Activated naive CD4-positive, alpha-beta T cell treated with anti-CD3 and anti-CD28 coated beads, Interleukin-2, amount 10 ng/mL, durations not matched to agents 7 days and 5 days (primary cell): Measurements from ENCODE around the gene AMZ1.

Experiments used
- CTCF ChIA-PET: fragments of 350-600 bp; sonication (Branson Sonifier 250); formaldehyde crosslinking; loops from one replicate; lab custom pipeline; 2021; ENCODE audit warnings: antibody characterized with exemption; lab: Charles Lee
- DNase-seq: peaks from one replicate; pipeline ENCODE4 v3.0.0-alpha.2; 2020
- H3K27ac Mint-ChIP-seq: one replicate; pipeline ENCODE4 v1.8.0; 2021; ENCODE audit warnings: mild to moderate bottlenecking, moderate library complexity, mixed read lengths
- H3K27me3 Mint-ChIP-seq: one replicate; pipeline ENCODE4 v1.8.0; 2021; ENCODE audit warnings: mild to moderate bottlenecking, mixed read lengths
- H3K36me3 Mint-ChIP-seq: one replicate; pipeline ENCODE4 v1.8.0; 2021; ENCODE audit warnings: mixed read lengths
- H3K4me1 Mint-ChIP-seq: one replicate; pipeline ENCODE4 v1.8.0; 2021; ENCODE audit warnings: mixed read lengths
- H3K4me3 Mint-ChIP-seq: one replicate; pipeline ENCODE4 v1.8.0; 2021; ENCODE audit warnings: mild to moderate bottlenecking, moderate library complexity, mixed read lengths
- H3K9me3 Mint-ChIP-seq: one replicate; pipeline ENCODE4 v1.8.0; 2021; ENCODE audit warnings: mixed read lengths

The AMZ1 gene

GRCh38 chr7:2699289-2699620 lies 11.3 kb downstream of the AMZ1 start:
- Mint-ChIP-seq H3K9me3 (no peaks in the 10 kb centered on the region), H3K27ac (peak overlapping the region; percentile 87), H3K4me1 (peaks cover 35% of the 10 kb centered on the region), H3K36me3 (no peaks in the 10 kb centered on the region), H3K27me3 (peaks cover 62% of the 10 kb centered on the region), H3K4me3 (peak overlapping the region; percentile 57)
- DNase-seq: no peak
- CTCF ChIA-PET: interaction anchor here (0.8 to 6.2 kb wide), 7 partner anchors 11 to 28 kb away, joined by 3 to 89 read pairs (median 7); no protein-coding TSS in a partner anchor

DNA sequence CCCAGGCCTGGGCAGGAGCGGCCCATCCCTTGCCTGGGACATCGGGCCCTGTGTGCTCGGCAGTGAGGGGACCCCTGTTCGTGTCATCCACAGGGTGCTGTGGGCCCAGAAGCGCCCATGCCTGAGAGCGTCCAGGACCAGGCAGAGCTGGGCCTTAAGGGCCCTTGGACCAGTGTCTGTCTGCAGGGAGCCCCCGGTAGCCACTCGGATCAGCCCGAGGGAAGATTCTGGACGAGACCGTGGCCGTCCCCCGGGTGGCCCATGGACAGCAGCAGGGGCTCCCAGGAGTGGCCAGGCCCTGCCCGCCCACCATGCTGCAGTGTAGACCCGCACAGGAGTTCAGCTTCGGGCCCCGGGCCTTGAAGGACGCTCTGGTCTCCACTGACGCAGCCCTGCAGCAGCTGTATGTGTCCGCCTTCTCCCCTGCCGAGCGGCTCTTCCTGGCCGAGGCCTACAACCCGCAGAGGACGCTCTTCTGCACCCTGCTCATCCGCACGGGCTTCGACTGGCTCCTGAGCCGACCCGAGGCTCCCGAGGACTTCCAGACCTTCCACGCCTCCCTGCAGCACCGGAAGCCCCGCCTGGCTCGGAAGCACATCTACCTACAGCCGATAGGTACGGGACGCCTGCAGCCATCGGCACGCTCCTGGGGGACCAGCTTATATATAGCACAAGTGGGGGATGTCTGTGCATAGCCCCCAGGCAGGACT lies 12.3 kb downstream of the AMZ1 start:
- no peaks in the 10 kb centered on the region for H3K36me3 Mint-ChIP-seq
- H3K27me3 Mint-ChIP-seq: peaks cover 61% of the 10 kb centered on the region
- no peak overlapping the region for H3K27ac Mint-ChIP-seq
- DNase-seq: no peak
- H3K4me3 Mint-ChIP-seq: peak overlapping the region; percentile 26
- H3K4me1 Mint-ChIP-seq: peaks cover 35% of the 10 kb centered on the region
- CTCF ChIA-PET: interaction anchor here (1.7 to 6.2 kb wide), 3 partner anchors 10 to 29 kb away, joined by 7 to 89 read pairs (median 11); no protein-coding TSS in a partner anchor
- no peaks in the 10 kb centered on the region for H3K9me3 Mint-ChIP-seq

DNA sequence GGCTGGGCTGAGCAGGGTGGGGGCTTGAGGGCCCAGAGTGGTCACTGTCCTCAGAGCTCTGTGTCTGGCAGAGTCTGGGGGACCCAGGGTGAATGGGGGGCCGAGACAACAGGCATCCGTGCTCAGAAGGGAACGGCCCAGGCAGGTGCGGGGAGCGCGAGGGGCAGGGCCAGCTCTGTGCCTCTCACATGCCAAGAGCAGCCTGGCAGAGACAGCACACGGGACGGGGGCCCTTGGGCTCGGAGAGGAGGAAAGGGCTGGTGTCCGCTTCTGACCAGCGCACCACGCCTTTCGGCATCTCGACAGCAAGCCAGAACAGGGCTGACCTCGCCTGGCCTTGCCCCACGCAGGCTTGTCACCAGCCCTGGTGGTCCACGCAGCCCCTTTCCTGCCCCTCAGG lies 13.4 kb downstream of the AMZ1 start:
- Mint-ChIP-seq H3K4me3 (no peak overlapping the region), H3K9me3 (no peaks in the 10 kb centered on the region), H3K27ac (no peak overlapping the region), H3K36me3 (no peaks in the 10 kb centered on the region), H3K4me1 (peaks cover 35% of the 10 kb centered on the region), H3K27me3 (peaks cover 70% of the 10 kb centered on the region)
- CTCF ChIA-PET: interaction anchor here (0.5 to 6.2 kb wide), 2 partner anchors 9 to 249 kb away, joined by 3 to 89 read pairs; no protein-coding TSS in a partner anchor
- no peak for DNase-seq

DNA sequence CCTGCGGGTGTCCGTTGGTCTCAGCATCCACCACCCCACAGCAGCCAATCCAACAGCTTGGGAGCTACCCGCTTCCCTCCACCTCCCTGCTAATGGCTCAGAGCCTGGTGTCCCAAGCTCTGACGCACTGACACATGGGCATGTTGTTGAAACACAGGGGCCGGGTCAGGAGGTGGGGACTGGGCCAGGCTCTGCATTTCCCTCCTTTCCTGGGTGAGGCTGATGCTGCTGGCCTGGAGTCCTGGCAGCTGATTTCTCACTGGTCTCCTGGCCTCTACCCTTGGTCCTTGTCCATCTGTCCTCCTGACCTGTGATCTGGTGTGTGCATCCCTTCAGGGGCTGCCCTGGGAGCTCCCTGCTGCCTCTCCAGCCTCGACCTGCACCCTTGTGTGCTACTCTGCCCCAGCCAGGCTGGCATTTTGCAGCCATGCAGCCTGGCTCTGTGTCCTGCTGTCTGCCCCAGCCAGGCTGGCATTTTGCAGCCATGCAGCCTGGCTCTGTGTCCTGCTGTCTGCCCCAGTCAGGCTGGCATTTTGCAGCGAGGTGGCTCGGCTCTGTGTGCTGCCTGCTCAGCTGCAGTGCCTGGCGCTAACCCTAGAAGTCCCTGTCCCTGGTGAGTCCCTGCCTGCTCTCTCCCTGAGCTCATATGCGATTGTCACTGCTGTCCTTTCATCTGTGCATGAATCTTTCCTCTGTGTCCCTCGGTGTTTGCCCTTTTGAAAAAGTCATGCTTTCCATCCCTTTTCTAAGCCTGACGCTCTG lies 14.0 kb downstream of the AMZ1 start:
- no peaks in the 10 kb centered on the region for H3K36me3 Mint-ChIP-seq
- DNase-seq: no peak
- CTCF ChIA-PET: interaction anchor here (0.5 to 6.2 kb wide), 2 partner anchors 8 to 250 kb away, joined by 3 to 89 read pairs; no protein-coding TSS in a partner anchor
- H3K27ac Mint-ChIP-seq: no peak overlapping the region
- H3K27me3 Mint-ChIP-seq: peaks cover 76% of the 10 kb centered on the region
- no peak overlapping the region for H3K4me3 Mint-ChIP-seq
- no peaks in the 10 kb centered on the region for H3K9me3 Mint-ChIP-seq
- peaks cover 32% of the 10 kb centered on the region for H3K4me1 Mint-ChIP-seq

DNA sequence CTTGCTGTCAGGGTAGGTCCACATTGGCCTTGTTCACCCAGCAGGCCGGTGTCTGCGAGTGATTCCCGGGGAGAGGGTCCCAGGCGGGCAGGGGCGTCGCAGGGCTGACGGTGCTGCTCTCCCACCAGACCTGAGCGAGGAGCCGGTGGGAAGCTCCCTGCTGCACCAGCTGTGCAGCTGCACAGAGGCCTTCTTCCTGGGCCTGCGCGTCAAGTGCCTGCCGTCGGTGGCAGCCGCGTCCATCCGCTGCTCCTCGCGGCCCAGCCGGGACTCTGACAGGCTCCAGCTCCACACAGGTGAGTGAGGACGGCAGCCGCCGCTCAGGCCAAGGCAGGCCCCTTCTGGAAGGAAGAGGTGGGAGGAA lies 14.6 kb downstream of the AMZ1 start:
- no peaks in the 10 kb centered on the region for H3K36me3 Mint-ChIP-seq
- peaks cover 32% of the 10 kb centered on the region for H3K4me1 Mint-ChIP-seq
- no peak overlapping the region for H3K4me3 Mint-ChIP-seq
- H3K27ac Mint-ChIP-seq: no peak overlapping the region
- CTCF ChIA-PET: interaction anchor here (6.2 kb wide), 1 partner anchor 7 kb away, joined by 89 read pairs; no protein-coding TSS in a partner anchor
- no peak for DNase-seq
- no peaks in the 10 kb centered on the region for H3K9me3 Mint-ChIP-seq
- peaks cover 81% of the 10 kb centered on the region for H3K27me3 Mint-ChIP-seq

- Mint-ChIP-seq H3K27me3 (peaks cover 80% of the 10 kb centered on the region), H3K4me3 (no peak overlapping the region)
These were observed 17.5 kb downstream of the AMZ1 start for GRCh38 chr7:2705371-2706096.

GRCh38 chr7:2706685-2707126 lies 18.7 kb downstream of the AMZ1 start:
- DNase-seq: no peak
- Mint-ChIP-seq H3K27ac (no peak overlapping the region), H3K4me3 (no peak overlapping the region), H3K9me3 (no peaks in the 10 kb centered on the region), H3K4me1 (peaks cover 25% of the 10 kb centered on the region), H3K27me3 (peaks cover 77% of the 10 kb centered on the region), H3K36me3 (no peaks in the 10 kb centered on the region)
- CTCF ChIA-PET: interaction anchor here (0.7 to 16.7 kb wide), 3 partner anchors 25 to 158 kb away, joined by 3 to 222 read pairs (median 42); no protein-coding TSS in a partner anchor

More at GRCh38 chr7:2705371-2706096, 17.5 kb downstream of the AMZ1 start:
- DNase-seq: no peak
- CTCF ChIA-PET: interaction anchor here (0.6 to 16.7 kb wide), 4 partner anchors 24 to 159 kb away, joined by 3 to 222 read pairs (median 22); no protein-coding TSS in a partner anchor
- H3K36me3 Mint-ChIP-seq: no peaks in the 10 kb centered on the region
- peaks cover 19% of the 10 kb centered on the region for H3K4me1 Mint-ChIP-seq
- no peaks in the 10 kb centered on the region for H3K9me3 Mint-ChIP-seq
- no peak overlapping the region for H3K27ac Mint-ChIP-seq

DNA sequence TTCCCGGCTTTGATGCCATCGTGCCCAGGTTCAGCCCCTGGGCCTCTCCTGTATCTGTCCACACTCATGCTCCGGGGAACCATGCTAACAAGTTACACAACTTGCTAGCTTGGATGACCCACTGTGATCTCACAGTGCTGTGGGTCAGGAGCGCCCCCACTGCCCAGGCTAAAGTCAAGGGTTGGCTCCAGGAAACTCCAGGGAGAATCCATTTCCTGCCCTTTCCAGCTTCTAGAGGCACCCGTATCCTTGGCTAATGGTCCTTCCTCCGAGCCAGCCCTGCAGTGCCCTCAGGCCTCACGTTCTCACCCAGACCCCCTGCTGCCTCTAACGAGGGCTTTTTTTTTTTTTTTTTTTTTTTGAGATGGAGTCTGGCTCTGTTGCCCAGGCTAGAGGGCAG lies 19.5 kb downstream of the AMZ1 start:
- CTCF ChIA-PET: interaction anchor here (1.2 to 16.7 kb wide), 5 partner anchors 11 to 38 kb away, joined by 3 to 222 read pairs (median 19); no protein-coding TSS in a partner anchor
- peaks cover 27% of the 10 kb centered on the region for H3K4me1 Mint-ChIP-seq
- H3K27ac Mint-ChIP-seq: no peak overlapping the region
- no peaks in the 10 kb centered on the region for H3K9me3 Mint-ChIP-seq
- no peaks in the 10 kb centered on the region for H3K36me3 Mint-ChIP-seq
- DNase-seq: no peak
- H3K27me3 Mint-ChIP-seq: peaks cover 77% of the 10 kb centered on the region
- no peak overlapping the region for H3K4me3 Mint-ChIP-seq

GRCh38 chr7:2708041-2708440 lies 20.0 kb downstream of the AMZ1 start:
- H3K4me1 Mint-ChIP-seq: peaks cover 29% of the 10 kb centered on the region
- no peak overlapping the region for H3K4me3 Mint-ChIP-seq
- no peaks in the 10 kb centered on the region for H3K9me3 Mint-ChIP-seq
- no peaks in the 10 kb centered on the region for H3K36me3 Mint-ChIP-seq
- H3K27ac Mint-ChIP-seq: no peak overlapping the region
- H3K27me3 Mint-ChIP-seq: peaks cover 77% of the 10 kb centered on the region
- DNase-seq: no peak
- CTCF ChIA-PET: interaction anchor here (1.2 to 16.7 kb wide), 5 partner anchors 10 to 39 kb away, joined by 3 to 222 read pairs (median 19); no protein-coding TSS in a partner anchor

DNA sequence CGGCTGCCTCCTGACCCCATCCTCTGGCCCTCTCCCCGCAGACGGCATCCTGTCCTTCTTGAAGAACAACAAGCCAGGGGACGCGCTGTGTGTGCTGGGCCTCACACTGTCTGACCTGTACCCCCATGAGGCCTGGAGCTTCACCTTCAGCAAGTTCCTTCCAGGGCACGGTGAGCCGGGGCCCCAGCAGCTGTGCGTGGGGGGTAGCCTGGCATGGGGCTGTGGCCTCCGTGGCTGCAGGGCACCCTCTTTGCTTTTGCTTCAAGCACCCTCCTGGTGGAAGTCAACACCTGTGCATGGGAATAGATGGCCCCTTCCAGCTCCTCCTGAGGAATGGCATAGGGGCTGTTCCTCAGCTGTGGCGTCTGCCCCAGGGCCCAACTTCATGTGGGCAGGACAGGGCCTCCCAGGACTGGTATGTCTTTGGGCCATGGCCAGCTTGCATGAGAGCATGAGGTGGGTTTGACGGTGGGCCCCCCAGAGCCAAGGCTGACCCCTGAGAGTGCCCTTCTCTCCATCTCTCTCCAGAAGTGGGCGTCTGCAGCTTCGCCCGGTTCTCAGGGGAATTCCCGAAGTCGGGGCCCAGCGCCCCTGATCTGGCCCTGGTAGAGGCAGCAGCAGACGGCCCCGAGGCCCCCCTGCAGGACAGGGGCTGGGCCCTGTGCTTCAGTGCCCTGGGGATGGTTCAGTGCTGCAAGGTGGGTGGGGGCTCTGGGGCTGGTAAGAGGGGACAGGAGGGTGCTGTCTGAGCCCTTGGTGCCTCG lies 20.7 kb downstream of the AMZ1 start:
- H3K4me3 Mint-ChIP-seq: no peak overlapping the region
- CTCF ChIA-PET: interaction anchor here (0.7 to 16.7 kb wide), 16 partner anchors 9 to 301 kb away, joined by 3 to 222 read pairs (median 6); no protein-coding TSS in a partner anchor
- peaks cover 35% of the 10 kb centered on the region for H3K4me1 Mint-ChIP-seq
- H3K36me3 Mint-ChIP-seq: no peaks in the 10 kb centered on the region
- H3K9me3 Mint-ChIP-seq: no peaks in the 10 kb centered on the region
- DNase-seq: no peak
- peaks cover 78% of the 10 kb centered on the region for H3K27me3 Mint-ChIP-seq
- peak overlapping the region; percentile 24 for H3K27ac Mint-ChIP-seq

DNA sequence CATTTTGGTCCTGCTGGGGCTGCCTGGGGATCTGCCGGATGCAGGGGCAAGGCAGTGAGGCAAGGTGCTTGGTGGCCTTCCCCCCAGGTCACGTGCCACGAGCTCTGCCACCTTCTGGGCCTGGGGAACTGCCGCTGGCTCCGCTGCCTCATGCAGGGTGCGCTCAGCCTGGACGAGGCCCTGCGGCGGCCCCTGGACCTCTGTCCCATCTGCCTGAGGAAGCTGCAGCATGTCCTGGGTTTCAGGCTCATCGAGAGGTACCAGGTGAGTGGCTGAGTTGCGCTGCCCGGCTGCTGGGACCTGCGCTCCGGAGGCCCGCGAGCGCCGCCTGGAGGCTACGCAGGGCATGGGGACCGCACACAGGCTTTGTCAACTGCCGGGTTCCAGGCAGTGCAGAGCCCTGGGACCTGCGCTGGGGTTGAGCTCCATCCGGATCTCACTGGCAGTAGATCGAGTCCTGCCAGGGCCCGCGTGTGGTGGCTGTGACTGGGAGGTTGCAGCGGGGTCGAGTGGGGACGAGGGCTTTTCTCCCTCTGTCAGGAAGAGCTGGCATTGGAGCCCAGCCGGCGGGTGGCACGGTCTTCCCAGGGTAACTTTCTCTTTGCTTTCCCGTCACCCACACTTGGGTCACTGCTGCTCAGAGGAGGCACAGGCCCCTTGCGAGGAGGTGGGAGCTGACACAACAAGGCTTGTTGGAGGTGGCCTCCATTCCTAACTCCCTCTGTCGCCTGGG lies 21.7 kb downstream of the AMZ1 start:
- H3K27ac Mint-ChIP-seq: peak overlapping the region; percentile 65

DNA sequence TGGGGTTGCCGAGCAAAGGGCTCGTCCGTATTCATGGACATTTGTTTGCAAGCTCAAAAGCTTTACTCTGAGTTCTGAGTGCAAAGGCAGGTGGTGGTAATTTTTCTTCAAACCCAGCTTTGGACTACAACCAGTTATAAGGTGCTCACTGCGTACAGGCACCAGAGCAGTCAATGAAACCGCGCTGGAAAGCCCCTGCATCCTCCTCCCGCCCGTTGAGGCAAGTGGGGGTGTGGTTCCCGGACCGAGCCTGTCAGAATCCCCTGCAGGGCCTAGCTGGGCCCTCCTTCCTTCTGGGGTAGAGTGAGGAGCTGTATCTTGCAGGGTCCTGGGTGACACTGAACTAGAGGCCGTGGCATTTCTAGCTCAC lies 22.3 kb downstream of the AMZ1 start:
- H3K27me3 Mint-ChIP-seq: peaks cover 87% of the 10 kb centered on the region
- DNase-seq: no peak

More for the DNA sequence above, 21.7 kb downstream of the AMZ1 start:
- CTCF ChIA-PET: interaction anchor here (0.6 to 16.7 kb wide), 33 partner anchors 9 to 302 kb away, joined by 3 to 222 read pairs (median 4); no protein-coding TSS in a partner anchor
- DNase-seq: peak; percentile 87
- H3K27me3 Mint-ChIP-seq: peaks cover 83% of the 10 kb centered on the region
- H3K36me3 Mint-ChIP-seq: no peaks in the 10 kb centered on the region
- peak overlapping the region; percentile 37 for H3K4me3 Mint-ChIP-seq
- peaks cover 45% of the 10 kb centered on the region for H3K4me1 Mint-ChIP-seq
- no peaks in the 10 kb centered on the region for H3K9me3 Mint-ChIP-seq

More for the DNA sequence above, 22.3 kb downstream of the AMZ1 start:
- H3K27ac Mint-ChIP-seq: no peak overlapping the region
- peak overlapping the region; percentile 37 for H3K4me3 Mint-ChIP-seq
- H3K4me1 Mint-ChIP-seq: peaks cover 50% of the 10 kb centered on the region
- CTCF ChIA-PET: interaction anchor here (0.6 to 16.7 kb wide), 30 partner anchors 8 to 259 kb away, joined by 3 to 222 read pairs (median 4); no protein-coding TSS in a partner anchor
- H3K9me3 Mint-ChIP-seq: no peaks in the 10 kb centered on the region
- H3K36me3 Mint-ChIP-seq: no peaks in the 10 kb centered on the region
